Measurements from ENCODE around the gene DPAGT1.

DPAGT1 gene

GRCh38 chr11:119081682-119082260 lies 19.9 kb downstream of the DPAGT1 start:
- TF ChIP-seq CTCF (IDR thresholded peaks at IDR 0.05; ENCODE audit: unreplicated experiment in 3 of 3) = no peak
- Mint-ChIP-seq H3K36me3 (ENCODE audit: low read depth) (peaks cover 46% of the 10 kb centered on the region), H3K9me3 (no peaks in the 10 kb centered on the region), H3K4me1 (peaks cover 11% of the 10 kb centered on the region), H3K27me3 (ENCODE audit: low read depth) (no peaks in the 10 kb centered on the region), H3K27ac (no peak overlapping the region), H3K4me3 (no peak overlapping the region)

DNA sequence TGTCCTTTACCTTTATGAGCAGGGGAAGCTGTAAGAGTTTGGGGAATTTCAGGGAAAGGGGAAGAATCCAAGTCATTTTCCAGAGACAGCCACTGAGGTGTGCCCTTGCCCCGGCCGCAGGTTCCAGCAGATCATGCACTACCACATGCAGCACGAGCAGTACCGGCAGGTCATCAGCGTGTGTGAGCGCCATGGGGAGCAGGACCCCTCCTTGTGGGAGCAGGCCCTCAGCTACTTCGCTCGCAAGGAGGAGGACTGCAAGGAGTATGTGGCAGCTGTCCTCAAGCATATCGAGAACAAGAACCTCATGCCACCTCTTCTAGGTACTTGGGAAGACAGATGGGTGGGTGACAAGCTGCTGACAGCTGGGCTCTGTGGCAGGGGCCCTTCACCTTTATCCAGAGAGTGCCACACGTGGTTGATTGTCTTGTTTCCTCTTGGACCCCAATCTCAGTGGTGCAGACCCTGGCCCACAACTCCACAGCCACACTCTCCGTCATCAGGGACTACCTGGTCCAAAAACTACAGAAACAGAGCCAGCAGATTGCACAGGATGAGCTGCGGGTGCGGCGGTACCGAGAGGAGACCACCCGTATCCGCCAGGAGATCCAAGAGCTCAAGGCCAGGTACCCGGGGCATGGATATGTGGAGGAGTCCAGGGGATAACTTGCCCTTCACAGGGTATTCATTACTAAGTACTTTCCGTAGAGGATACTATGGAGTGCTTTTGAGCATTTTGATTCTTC lies 22.8 kb downstream of the DPAGT1 start:
- TF ChIP-seq CTCF (IDR thresholded peaks at IDR 0.05; ENCODE audit: unreplicated experiment in 3 of 3) = no peak
- H3K4me1 Mint-ChIP-seq = no peaks in the 10 kb centered on the region
- peaks cover 51% of the 10 kb centered on the region for H3K36me3 Mint-ChIP-seq (ENCODE audit: low read depth)
- H3K9me3 Mint-ChIP-seq = no peaks in the 10 kb centered on the region
- H3K27me3 Mint-ChIP-seq (ENCODE audit: low read depth) = no peaks in the 10 kb centered on the region
- H3K4me3 Mint-ChIP-seq = no peak overlapping the region
- no peak overlapping the region for H3K27ac Mint-ChIP-seq

- Mint-ChIP-seq H3K36me3 (ENCODE audit: low read depth) (peaks cover 59% of the 10 kb centered on the region), H3K27me3 (ENCODE audit: low read depth) (no peaks in the 10 kb centered on the region), H3K27ac (no peak overlapping the region), H3K4me1 (no peaks in the 10 kb centered on the region), H3K9me3 (no peaks in the 10 kb centered on the region), H3K4me3 (no peak overlapping the region)
- TF ChIP-seq CTCF (IDR thresholded peaks at IDR 0.05; ENCODE audit: unreplicated experiment in 3 of 3) = no peak
Measured at GRCh38 chr11:119077839-119078238, 23.8 kb downstream of the DPAGT1 start.

DNA sequence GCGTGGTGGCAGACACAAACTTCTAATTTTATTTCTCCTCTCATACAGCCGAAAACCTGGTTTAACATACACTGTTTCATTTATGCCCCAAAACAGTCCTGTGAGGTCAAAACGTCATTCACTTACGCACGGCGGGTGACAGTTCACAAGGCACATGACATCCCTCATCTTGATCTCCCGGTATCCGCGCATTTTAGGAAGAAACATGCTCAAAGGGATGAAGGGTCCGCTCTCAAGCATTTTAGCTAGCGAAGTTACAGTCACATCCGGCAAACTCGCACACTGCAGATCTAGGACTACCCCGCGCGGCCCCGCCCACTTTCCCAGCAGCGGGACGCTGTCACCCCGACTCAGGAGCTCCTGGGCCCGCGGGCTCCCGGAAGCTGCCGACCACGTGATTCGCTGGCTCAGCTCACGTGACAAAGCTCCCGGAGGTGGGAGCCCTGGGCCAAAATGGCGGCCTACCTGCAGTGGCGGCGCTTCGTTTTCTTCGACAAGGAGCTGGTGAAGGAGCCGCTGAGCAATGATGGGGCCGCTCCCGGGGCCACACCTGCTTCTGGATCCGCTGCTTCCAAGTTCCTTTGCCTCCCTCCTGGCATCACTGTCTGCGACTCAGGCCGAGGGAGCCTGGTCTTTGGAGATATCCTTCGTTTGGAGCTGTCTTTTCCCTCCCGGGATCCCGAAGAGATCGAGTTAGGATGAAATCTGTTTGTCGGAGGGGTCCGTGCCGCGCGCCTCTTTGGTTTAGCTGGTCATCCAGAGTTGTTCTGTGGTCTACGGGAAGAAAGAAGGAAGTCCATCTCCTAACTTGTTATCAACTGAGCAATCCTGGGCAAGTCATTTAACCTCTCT lies 34.1 kb downstream of the DPAGT1 start, which contains the start of gene VPS11:
VPS11 (plus strand) TSS at position 448 of the 852 bp plus-strand sequence; CDS start at position 454, 6 bp downstream.
- peak within 1 kb of the TSS; percentile 77 to 95 (median 92) for H3K27ac Mint-ChIP-seq
- H3K36me3 Mint-ChIP-seq (ENCODE audit: low read depth) = peaks cover 22% of the 10 kb centered on the region
- H3K4me3 Mint-ChIP-seq = peak within 1 kb of the TSS; percentile 90 to 99 (median 99)
- no peaks in the 10 kb centered on the region for H3K27me3 Mint-ChIP-seq (ENCODE audit: low read depth)
- no peak for TF ChIP-seq CTCF (IDR thresholded peaks at IDR 0.05; ENCODE audit: unreplicated experiment in 3 of 3)
- H3K4me1 Mint-ChIP-seq = peaks cover 25% of the 10 kb centered on the region
- no peaks in the 10 kb centered on the region for H3K9me3 Mint-ChIP-seq

- H3K27ac Mint-ChIP-seq = no peak overlapping the region
- H3K4me1 Mint-ChIP-seq = peaks cover 30% of the 10 kb centered on the region
- no peaks in the 10 kb centered on the region for H3K9me3 Mint-ChIP-seq
- peak overlapping the region; percentile 8 to 79 (median 74) for H3K4me3 Mint-ChIP-seq
- H3K27me3 Mint-ChIP-seq (ENCODE audit: low read depth) = no peaks in the 10 kb centered on the region
- H3K36me3 Mint-ChIP-seq (ENCODE audit: low read depth) = peaks cover 11% of the 10 kb centered on the region
- peak in 1 of 3 experiments; percentile 27 for TF ChIP-seq CTCF (IDR thresholded peaks at IDR 0.05; ENCODE audit: unreplicated experiment in 3 of 3)
Measured at GRCh38 chr11:119065369-119065768, 36.3 kb downstream of the DPAGT1 start.

Data from nephron (organoid).